SK-N-MC (cell line): ENCODE measurements around the gene CAMTA1.

Experiments used
- EZH2 ChIP-seq: fragments of 200-600 bp; sonication (generic); IDR thresholded peaks from one replicate; pipeline ENCODE4 v1.6.1; 2017; ENCODE audit warnings: antibody characterized with exemption
- FOXP2 ChIP-seq: optimal IDR thresholded peaks from 2 replicates; pipeline ENCODE3; 2011; ENCODE audit warnings: mild to moderate bottlenecking, moderate library complexity; ENCODE audit not compliant: insufficient read depth; ENCODE audit errors: extremely low read length, control extremely low read depth
- POLR2AphosphoS5 ChIP-seq: IDR thresholded peaks from 2 replicates; pipeline ENCODE4 v1.6.1; 2012; ENCODE audit warnings: mild to moderate bottlenecking, low read depth, low read length, borderline replicate concordance

GRCh38 chr1:6976044-6976375 lies 190.8 kb downstream of the CAMTA1 start:
- no peak for TF ChIP-seq POLR2AphosphoS5
- TF ChIP-seq EZH2: no peak
- no peak for TF ChIP-seq FOXP2
